DND-41 (cell line): Measurements from ENCODE around the gene MARCHF10.

Experiments
- ATAC-seq: fragments of 200-7000 bp; cut with Tn5 transposase; 3 replicates; pipeline ENCODE4 v1.9.1; 2021; ENCODE audit warnings: low read depth; ENCODE audit not compliant: insufficient read depth
- DNase-seq: peaks from one replicate; pipeline ENCODE4 v3.0.0-alpha.2; 2020
- H2AFZ ChIP-seq: 2 replicates; pipeline ENCODE4 v1.6.0; 2012; ENCODE audit warnings: low read depth, low read length
- H3K27ac ChIP-seq: 2 replicates; pipeline ENCODE4 v1.5.1; 2012; ENCODE audit warnings: low read length, inconsistent platforms
- H3K27me3 ChIP-seq: fragments of 200-600 bp; sonication (generic); 2 replicates; pipeline ENCODE4 v1.6.0; 2012; ENCODE audit warnings: low read length, mild to moderate bottlenecking, inconsistent platforms; ENCODE audit not compliant: insufficient read depth, poor library complexity
- H3K36me3 ChIP-seq: 2 replicates; pipeline ENCODE4 v1.5.1; 2012; ENCODE audit warnings: low read length, inconsistent platforms; ENCODE audit not compliant: insufficient read depth
- H3K4me1 ChIP-seq: 2 replicates; pipeline ENCODE4 v1.5.1; 2012; ENCODE audit warnings: mild to moderate bottlenecking, low read length; ENCODE audit not compliant: insufficient read depth
- H3K4me2 ChIP-seq: 2 replicates; pipeline ENCODE4 v1.6.0; 2012; ENCODE audit warnings: mild to moderate bottlenecking, moderate library complexity, low read length, inconsistent platforms; ENCODE audit not compliant: insufficient read depth
- H3K4me3 ChIP-seq, 2 experiments: fragments of 200-600 bp in 1 of 2; shearing (Covaris generic) in 1 of 2; 2 replicates each; pipeline ENCODE4 v1.5.1; 2012 to 2016; ENCODE audit warnings: inconsistent platforms in 2 of 2, low read length in 2 of 2, mild to moderate bottlenecking in 2 of 2, low read depth in 1 of 2, moderate library complexity in 1 of 2
- H3K79me2 ChIP-seq: 2 replicates; pipeline ENCODE4 v1.6.0; 2012; ENCODE audit warnings: low read length, inconsistent platforms; ENCODE audit not compliant: insufficient read depth
- H3K9ac ChIP-seq: 2 replicates; pipeline ENCODE4 v1.6.0; 2012; ENCODE audit warnings: low read depth, mild to moderate bottlenecking, inconsistent platforms, low read length, moderate library complexity
- H3K9me3 ChIP-seq: 2 replicates; pipeline ENCODE4 v1.5.1; 2012; ENCODE audit warnings: low read length, moderate library complexity, mild to moderate bottlenecking, inconsistent platforms; ENCODE audit not compliant: insufficient read depth, severe bottlenecking
- H4K20me1 ChIP-seq: 2 replicates; pipeline ENCODE4 v1.6.0; 2012; ENCODE audit warnings: low read length; ENCODE audit not compliant: insufficient read depth
- EZH2 ChIP-seq: IDR thresholded peaks from 3 replicates; pipeline ENCODE4 v1.6.1; 2012; ENCODE audit warnings: borderline replicate concordance, low read depth, mild to moderate bottlenecking, moderate library complexity, low read length, inconsistent platforms; ENCODE audit not compliant: severe bottlenecking
- TF ChIP-seq, protein P1 (sequence below): IDR thresholded peaks from 2 replicates; pipeline ENCODE4 v1.5.1; 2012; ENCODE audit warnings: borderline replicate concordance, low read length, moderate library complexity, mild to moderate bottlenecking; ENCODE audit not compliant: poor library complexity, severe bottlenecking; ENCODE audit errors: extremely low read depth

MARCHF10 gene

DNA sequence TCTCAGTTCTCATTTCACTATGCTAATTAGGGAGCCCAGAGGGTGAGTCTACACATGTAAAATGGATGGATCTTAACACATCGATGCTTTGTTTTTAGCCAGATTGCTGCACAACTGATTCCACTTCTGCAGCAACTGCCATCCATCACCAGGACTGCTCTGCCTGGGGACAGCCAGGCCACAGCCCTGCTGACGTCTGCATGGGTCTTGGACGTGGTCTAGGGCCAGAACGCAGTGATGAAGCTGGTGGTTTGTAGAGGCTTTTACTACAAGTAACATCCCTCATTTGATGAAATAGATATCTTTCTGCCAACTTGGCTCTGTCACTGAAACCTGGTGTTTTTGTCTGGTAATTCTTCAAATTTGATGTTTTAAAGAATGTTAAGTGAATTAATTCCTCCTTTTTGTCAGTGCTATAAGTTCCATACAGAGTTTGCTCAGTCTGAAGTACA, 50.6 kb downstream of the MARCHF10 start:
- Histone ChIP-seq H3K4me1 (no peaks in the 10 kb centered on the region), H2AFZ (no peak overlapping the region), H3K27me3 (peaks cover 2% of the 10 kb centered on the region), H3K4me2 (no peak overlapping the region), H4K20me1 (no peaks in the 10 kb centered on the region), H3K27ac (no peak overlapping the region), H3K9me3 (no peaks in the 10 kb centered on the region), H3K4me3 (no peak overlapping the region), H3K79me2 (no peaks in the 10 kb centered on the region), H3K9ac (no peak overlapping the region), H3K36me3 (no peaks in the 10 kb centered on the region)
- ATAC-seq (no peak), DNase-seq (no peak)
- TF ChIP-seq EZH2, result no peak
- TF ChIP-seq, protein P1, sequence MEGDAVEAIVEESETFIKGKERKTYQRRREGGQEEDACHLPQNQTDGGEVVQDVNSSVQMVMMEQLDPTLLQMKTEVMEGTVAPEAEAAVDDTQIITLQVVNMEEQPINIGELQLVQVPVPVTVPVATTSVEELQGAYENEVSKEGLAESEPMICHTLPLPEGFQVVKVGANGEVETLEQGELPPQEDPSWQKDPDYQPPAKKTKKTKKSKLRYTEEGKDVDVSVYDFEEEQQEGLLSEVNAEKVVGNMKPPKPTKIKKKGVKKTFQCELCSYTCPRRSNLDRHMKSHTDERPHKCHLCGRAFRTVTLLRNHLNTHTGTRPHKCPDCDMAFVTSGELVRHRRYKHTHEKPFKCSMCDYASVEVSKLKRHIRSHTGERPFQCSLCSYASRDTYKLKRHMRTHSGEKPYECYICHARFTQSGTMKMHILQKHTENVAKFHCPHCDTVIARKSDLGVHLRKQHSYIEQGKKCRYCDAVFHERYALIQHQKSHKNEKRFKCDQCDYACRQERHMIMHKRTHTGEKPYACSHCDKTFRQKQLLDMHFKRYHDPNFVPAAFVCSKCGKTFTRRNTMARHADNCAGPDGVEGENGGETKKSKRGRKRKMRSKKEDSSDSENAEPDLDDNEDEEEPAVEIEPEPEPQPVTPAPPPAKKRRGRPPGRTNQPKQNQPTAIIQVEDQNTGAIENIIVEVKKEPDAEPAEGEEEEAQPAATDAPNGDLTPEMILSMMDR, result no peak

GRCh38 chr17:62756198-62756597, 51.9 kb downstream of the MARCHF10 start:
- Histone ChIP-seq H3K36me3 (no peaks in the 10 kb centered on the region), H3K4me2 (no peak overlapping the region), H3K79me2 (no peaks in the 10 kb centered on the region), H4K20me1 (no peaks in the 10 kb centered on the region), H2AFZ (no peak overlapping the region), H3K27ac (no peak overlapping the region), H3K4me1 (no peaks in the 10 kb centered on the region), H3K27me3 (peaks cover 2% of the 10 kb centered on the region), H3K4me3 (no peak overlapping the region), H3K9me3 (no peaks in the 10 kb centered on the region), H3K9ac (no peak overlapping the region)
- ATAC-seq (no peak), DNase-seq (no peak)
- no peak for TF ChIP-seq EZH2
- TF ChIP-seq, protein P1, result no peak

- H3K4me2 ChIP-seq, result no peak overlapping the region
- H3K27me3 ChIP-seq, result peaks cover 2% of the 10 kb centered on the region
- H3K27ac ChIP-seq, result no peak overlapping the region
- no peaks in the 10 kb centered on the region for H3K36me3 ChIP-seq
- H3K4me3 ChIP-seq, result no peak overlapping the region
- H2AFZ ChIP-seq, result no peak overlapping the region
- H3K79me2 ChIP-seq, result no peaks in the 10 kb centered on the region
- H3K9ac ChIP-seq, result no peak overlapping the region
- no peaks in the 10 kb centered on the region for H4K20me1 ChIP-seq
- ATAC-seq (no peak), DNase-seq (no peak)
- H3K4me1 ChIP-seq, result no peaks in the 10 kb centered on the region
- no peaks in the 10 kb centered on the region for H3K9me3 ChIP-seq
- TF ChIP-seq EZH2, result no peak
- TF ChIP-seq, protein P1, result no peak
These were observed 52.8 kb downstream of the MARCHF10 start for GRCh38 chr17:62755141-62755851.

- Histone ChIP-seq H3K36me3 (no peaks in the 10 kb centered on the region), H3K4me3 (no peak overlapping the region), H2AFZ (no peak overlapping the region), H3K4me1 (no peaks in the 10 kb centered on the region), H3K27me3 (peaks cover 2% of the 10 kb centered on the region), H3K79me2 (no peaks in the 10 kb centered on the region), H3K9me3 (no peaks in the 10 kb centered on the region), H3K4me2 (no peak overlapping the region), H4K20me1 (no peaks in the 10 kb centered on the region), H3K9ac (no peak overlapping the region), H3K27ac (no peak overlapping the region)
- TF ChIP-seq, protein P1, result no peak
- no peak for TF ChIP-seq EZH2
- DNase-seq (no peak), ATAC-seq (no peak)
These were observed 53.5 kb downstream of the MARCHF10 start for GRCh38 chr17:62754631-62755030.
